Left cardiac atrium (tissue), 4 donors: Measurements from ENCODE around the gene MYL9. TPM values are rescaled to one million over a fixed set of nuclear protein-coding genes. Genes with fewer than 3 reads are reported as not detected.

Source experiments
- ATAC-seq, 2 donors: fragments of 200-7000 bp; cut with Tn5 transposase; one replicate each; pipeline ENCODE4 v1.9.1; 2020; ENCODE audit warnings: mild to moderate bottlenecking in 2 of 2, moderate library complexity in 2 of 2
- DNase-seq: peaks from one replicate; pipeline ENCODE4 v3.0.0-alpha.2; 2020
- intact Hi-C, 2 donors: fragments of 100-400 bp; cut with DNase I; formaldehyde crosslinking; loops; one replicate each; pipeline versions ENCODE4 v1.14.1 to v1.15.1; 2022 to 2023
- long read RNA-seq: library from polyadenylated mRNA; unstranded; transcript quantifications from one replicate; pipeline ENCODE4 v2.0.0, GENCODE V29; 2021
- total RNA-seq, 2 donors: library from RNA; stranded (reverse); fragmentation: NEBNext Ultra II Directional; extraction: Animal tissue kit (Norgen Biotek cat#: 25700); gene quantifications; one replicate each; pipeline ENCODE4 v1.2.1, GENCODE V29; 2021
- donor health status: DM: no; HTN: yes; CAD: no.
- donor health status: DM: no; HTN: yes; CAD: no; lungs with severe emphysema.
- donor health status: DM: yes; HTN: yes; CAD: no.
- donor health status: Dilated cardiomyopathy.

The MYL9 gene
- total RNA-seq: 1,000 to 10,000 TPM; 1,946 to 2,055 TPM
- long read RNA-seq, transcript MYL9-201 (4 exons, 2,821 nt): major isoform, 39 of 67 reads
- long read RNA-seq, partial matches to known transcripts: 21 of 67 reads
- long read RNA-seq, other reads (novel, unspliced or antisense): 6 of 67 reads

- ATAC-seq (peak; percentile 86 to 87), DNase-seq (peak; percentile 96)
- intact Hi-C loops: loop anchor here in 1 of 2 donors (5.0 kb wide), 2 partner anchors 59 to 74 kb away; no protein-coding TSS in a partner anchor
Measured at GRCh38 chr20:36541227-36541767, at the start of gene MYL9. Gene MYL9 (plus strand): TSS chr20:36541519. CDS start chr20:36544885, 3,366 bp downstream.

GRCh38 chr20:36491901-36492617, 49.3 kb upstream of the MYL9 start:
- intact Hi-C loops: no loop called here
- ATAC-seq: peak; percentile 21 to 31
- no peak for DNase-seq

- intact Hi-C loops: no loop called here
- DNase-seq (no peak), ATAC-seq (peak; percentile 2 to 7)
Measured at GRCh38 chr20:36493051-36493800, 48.1 kb upstream of the MYL9 start.

- DNase-seq (peak; percentile 75), ATAC-seq (peak; percentile 55 to 60)
- intact Hi-C loops: no loop called here
Measured at GRCh38 chr20:36493801-36494114, 47.6 kb upstream of the MYL9 start.

- ATAC-seq (no peak), DNase-seq (no peak)
- intact Hi-C loops: no loop called here
Measured at GRCh38 chr20:36496707-36497669, 44.3 kb upstream of the MYL9 start.

- DNase-seq (peak; percentile 62), ATAC-seq (peak; percentile 59 to 72)
- intact Hi-C loops: no loop called here
Measured at GRCh38 chr20:36497856-36498255, 43.5 kb upstream of the MYL9 start.

GRCh38 chr20:36498386-36499179, 42.7 kb upstream of the MYL9 start:
- ATAC-seq (peak; percentile 73 to 86), DNase-seq (peak; percentile 54)
- intact Hi-C loops: no loop called here

GRCh38 chr20:36499211-36499610, 42.1 kb upstream of the MYL9 start:
- intact Hi-C loops: no loop called here
- DNase-seq: no peak
- no peak for ATAC-seq

GRCh38 chr20:36499723-36500501, 41.4 kb upstream of the MYL9 start:
- intact Hi-C loops: no loop called here

GRCh38 chr20:36501367-36502006, 39.8 kb upstream of the MYL9 start:
- ATAC-seq: no peak
- DNase-seq: no peak
- intact Hi-C loops: no loop called here

More at GRCh38 chr20:36499723-36500501, 41.4 kb upstream of the MYL9 start:
- DNase-seq: no peak
- ATAC-seq: no peak

GRCh38 chr20:36504295-36504694, 37.0 kb upstream of the MYL9 start:
- DNase-seq (no peak), ATAC-seq (no peak)
- intact Hi-C loops: no loop called here

- intact Hi-C loops: no loop called here
- ATAC-seq: no peak
Measured at GRCh38 chr20:36506253-36506652, 35.1 kb upstream of the MYL9 start.

GRCh38 chr20:36507746-36508145, 33.6 kb upstream of the MYL9 start:
- ATAC-seq: no peak
- intact Hi-C loops: no loop called here
- DNase-seq: no peak

More at GRCh38 chr20:36506253-36506652, 35.1 kb upstream of the MYL9 start:
- DNase-seq: no peak

GRCh38 chr20:36519012-36519719, 22.2 kb upstream of the MYL9 start:
- ATAC-seq: no peak
- intact Hi-C loops: no loop called here
- DNase-seq: no peak

GRCh38 chr20:36519944-36520343, 21.4 kb upstream of the MYL9 start:
- no peak for ATAC-seq
- intact Hi-C loops: no loop called here
- DNase-seq: no peak

GRCh38 chr20:36521526-36521925, 19.8 kb upstream of the MYL9 start:
- ATAC-seq (no peak), DNase-seq (no peak)
- intact Hi-C loops: no loop called here
